HepG2 (cell line): ENCODE measurements around the gene CA6.

Experiments used
- FOXP1 ChIP-seq, 2 experiments: fragments of 450-650 bp in 1 of 2; IDR thresholded peaks; 2 replicates each; pipeline ENCODE4 v1.6.1; 2017 to 2018; ENCODE audit warnings: antibody characterized with exemption in 1 of 2
- HMG20A ChIP-seq: IDR thresholded peaks from 2 replicates; pipeline ENCODE4 v1.6.1; 2016; ENCODE audit warnings: borderline replicate concordance
- NBN ChIP-seq: fragments of 450-650 bp; conservative IDR thresholded peaks from 2 replicates; pipeline ENCODE4 v1.6.1; 2017
- PHF8 ChIP-seq: sonication (generic); formaldehyde crosslinking; IDR thresholded peaks from 2 replicates; pipeline ENCODE4 v1.5.0; 2020; ENCODE audit warnings: missing genetic modification reagents
- SP4 ChIP-seq: sonication (generic); formaldehyde crosslinking; IDR thresholded peaks from 2 replicates; pipeline ENCODE4 v1.8.1; 2023; ENCODE audit warnings: mild to moderate bottlenecking, missing genetic modification reagents
- TARDBP ChIP-seq: sonication (generic); formaldehyde crosslinking; IDR thresholded peaks from 2 replicates; pipeline ENCODE4 v1.8.0; 2022; ENCODE audit warnings: mild to moderate bottlenecking, missing genetic modification reagents
- TF ChIP-seq, protein P1 (sequence below): conservative IDR thresholded peaks from 2 replicates; pipeline ENCODE4 v1.6.1; 2018; ENCODE audit warnings: missing genetic modification reagents
- TF ChIP-seq, protein P2 (sequence below): sonication (generic); formaldehyde crosslinking; IDR thresholded peaks from 2 replicates; pipeline ENCODE4 v1.4.0; 2020; ENCODE audit warnings: missing genetic modification reagents
- TF ChIP-seq, protein P3 (sequence below): sonication (generic); formaldehyde crosslinking; IDR thresholded peaks from 2 replicates; pipeline ENCODE4 v1.5.0; 2020; ENCODE audit warnings: missing genetic modification reagents
- TF ChIP-seq, protein P4 (sequence below): sonication (generic); formaldehyde crosslinking; IDR thresholded peaks from 2 replicates; pipeline ENCODE4 v1.8.0; 2022; ENCODE audit warnings: missing genetic modification reagents, mild to moderate bottlenecking, moderate library complexity, borderline replicate concordance

DNA sequence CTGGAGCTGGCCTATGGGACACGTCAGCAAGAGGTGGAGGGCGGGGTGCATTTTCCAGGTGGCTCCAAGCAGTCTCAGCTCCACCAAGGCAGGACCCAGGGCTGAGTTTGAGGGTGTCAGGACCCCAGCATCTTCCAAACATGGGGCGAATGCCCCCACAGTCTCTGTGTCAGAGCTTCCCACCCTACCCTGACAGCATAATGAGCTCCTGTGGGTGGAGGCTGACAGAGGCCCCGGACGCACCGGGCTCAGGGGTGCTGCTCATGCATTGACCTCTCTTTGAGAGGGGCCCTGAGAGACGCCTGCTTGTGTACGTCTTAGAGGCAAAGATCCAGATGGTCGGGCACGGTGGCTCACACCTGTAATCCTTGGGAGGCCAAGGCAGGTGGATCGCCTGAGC, 43.4 kb downstream of the CA6 start:
- TF ChIP-seq NBN: no peak
- TF ChIP-seq, protein P1, sequence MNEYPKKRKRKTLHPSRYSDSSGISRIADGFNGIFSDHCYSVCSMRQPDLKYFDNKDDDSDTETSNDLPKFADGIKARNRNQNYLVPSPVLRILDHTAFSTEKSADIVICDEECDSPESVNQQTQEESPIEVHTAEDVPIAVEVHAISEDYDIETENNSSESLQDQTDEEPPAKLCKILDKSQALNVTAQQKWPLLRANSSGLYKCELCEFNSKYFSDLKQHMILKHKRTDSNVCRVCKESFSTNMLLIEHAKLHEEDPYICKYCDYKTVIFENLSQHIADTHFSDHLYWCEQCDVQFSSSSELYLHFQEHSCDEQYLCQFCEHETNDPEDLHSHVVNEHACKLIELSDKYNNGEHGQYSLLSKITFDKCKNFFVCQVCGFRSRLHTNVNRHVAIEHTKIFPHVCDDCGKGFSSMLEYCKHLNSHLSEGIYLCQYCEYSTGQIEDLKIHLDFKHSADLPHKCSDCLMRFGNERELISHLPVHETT: no peak
- no peak for TF ChIP-seq HMG20A (CRISPR knock-in tag)
- no peak for TF ChIP-seq SP4 (CRISPR knock-in tag)
- TF ChIP-seq, protein P2, sequence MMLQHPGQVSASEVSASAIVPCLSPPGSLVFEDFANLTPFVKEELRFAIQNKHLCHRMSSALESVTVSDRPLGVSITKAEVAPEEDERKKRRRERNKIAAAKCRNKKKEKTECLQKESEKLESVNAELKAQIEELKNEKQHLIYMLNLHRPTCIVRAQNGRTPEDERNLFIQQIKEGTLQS (CRISPR knock-in tag): no peak
- TF ChIP-seq, protein P3, sequence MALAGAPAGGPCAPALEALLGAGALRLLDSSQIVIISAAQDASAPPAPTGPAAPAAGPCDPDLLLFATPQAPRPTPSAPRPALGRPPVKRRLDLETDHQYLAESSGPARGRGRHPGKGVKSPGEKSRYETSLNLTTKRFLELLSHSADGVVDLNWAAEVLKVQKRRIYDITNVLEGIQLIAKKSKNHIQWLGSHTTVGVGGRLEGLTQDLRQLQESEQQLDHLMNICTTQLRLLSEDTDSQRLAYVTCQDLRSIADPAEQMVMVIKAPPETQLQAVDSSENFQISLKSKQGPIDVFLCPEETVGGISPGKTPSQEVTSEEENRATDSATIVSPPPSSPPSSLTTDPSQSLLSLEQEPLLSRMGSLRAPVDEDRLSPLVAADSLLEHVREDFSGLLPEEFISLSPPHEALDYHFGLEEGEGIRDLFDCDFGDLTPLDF (CRISPR knock-in tag): no peak
- TF ChIP-seq, protein P4, sequence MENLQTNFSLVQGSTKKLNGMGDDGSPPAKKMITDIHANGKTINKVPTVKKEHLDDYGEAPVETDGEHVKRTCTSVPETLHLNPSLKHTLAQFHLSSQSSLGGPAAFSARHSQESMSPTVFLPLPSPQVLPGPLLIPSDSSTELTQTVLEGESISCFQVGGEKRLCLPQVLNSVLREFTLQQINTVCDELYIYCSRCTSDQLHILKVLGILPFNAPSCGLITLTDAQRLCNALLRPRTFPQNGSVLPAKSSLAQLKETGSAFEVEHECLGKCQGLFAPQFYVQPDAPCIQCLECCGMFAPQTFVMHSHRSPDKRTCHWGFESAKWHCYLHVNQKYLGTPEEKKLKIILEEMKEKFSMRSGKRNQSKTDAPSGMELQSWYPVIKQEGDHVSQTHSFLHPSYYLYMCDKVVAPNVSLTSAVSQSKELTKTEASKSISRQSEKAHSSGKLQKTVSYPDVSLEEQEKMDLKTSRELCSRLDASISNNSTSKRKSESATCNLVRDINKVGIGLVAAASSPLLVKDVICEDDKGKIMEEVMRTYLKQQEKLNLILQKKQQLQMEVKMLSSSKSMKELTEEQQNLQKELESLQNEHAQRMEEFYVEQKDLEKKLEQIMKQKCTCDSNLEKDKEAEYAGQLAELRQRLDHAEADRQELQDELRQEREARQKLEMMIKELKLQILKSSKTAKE (CRISPR knock-in tag): no peak
- TF ChIP-seq FOXP1 (IDR thresholded peaks at IDR 0.05): no peak
- no peak for TF ChIP-seq FOXP1 (CRISPR knock-in tag; IDR thresholded peaks at IDR 0.05)
- TF ChIP-seq PHF8 (CRISPR knock-in tag): no peak
- no peak for TF ChIP-seq TARDBP (CRISPR knock-in tag)
